ENCODE data around the gene DNAJC16.
"Not testable (repeated sequence)": the region's sequence is repeated elsewhere in the genome, so short reads cannot be mapped to it uniquely, and the experiment has no call there.

The DNAJC16 gene

DNA sequence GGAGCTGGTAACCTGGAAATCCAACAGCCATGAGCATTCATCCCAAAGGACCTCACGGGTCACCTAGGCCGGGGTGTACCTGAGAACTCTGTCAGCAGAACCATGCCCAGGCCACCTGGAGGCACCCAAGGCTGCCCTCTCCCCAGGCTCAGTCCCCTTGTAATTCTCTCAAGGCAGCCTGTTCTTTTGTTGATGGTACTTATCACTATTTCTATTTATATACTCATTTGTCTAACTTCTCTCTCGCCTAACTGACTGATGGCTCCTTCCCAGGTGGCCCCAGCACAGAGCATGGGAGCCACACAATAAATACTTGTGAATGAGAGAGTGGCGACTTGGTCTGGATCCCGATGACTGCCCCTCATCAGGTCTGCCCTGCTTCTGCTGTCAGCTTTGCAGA, 19.4 kb upstream of the DNAJC16 start:
- no peak for DNase-seq (ENCODE audit: low read depth in 2 of 2)

GRCh38 chr1:15508700-15509487, 17.8 kb upstream of the DNAJC16 start:
- DNase-seq (ENCODE audit: low read depth in 2 of 2), result no peak

DNA sequence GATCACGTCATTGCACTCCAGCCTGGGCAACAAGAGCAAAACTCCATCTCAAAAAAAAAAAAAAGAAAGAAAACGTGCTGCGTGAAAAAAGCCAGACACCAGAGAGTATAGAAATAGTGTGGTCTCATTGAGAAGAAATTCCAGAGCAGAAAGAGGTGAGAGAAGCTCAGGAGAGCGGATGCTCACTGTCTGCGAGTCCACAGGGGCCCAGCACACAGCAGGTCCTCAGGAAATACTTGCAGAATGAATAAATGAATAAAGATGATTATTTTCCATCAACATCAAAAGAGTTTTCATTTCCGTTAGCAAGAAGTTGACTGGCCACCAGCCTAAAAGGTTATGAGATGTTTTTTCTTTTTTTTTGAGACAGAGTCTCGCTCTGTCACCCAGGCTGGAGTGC, 17.1 kb upstream of the DNAJC16 start:
- DNase-seq (ENCODE audit: low read depth in 2 of 2), result no peak

- DNase-seq (ENCODE audit: low read depth in 2 of 2), result no peak
Measured at GRCh38 chr1:15510611-15511405, 15.8 kb upstream of the DNAJC16 start.

DNA sequence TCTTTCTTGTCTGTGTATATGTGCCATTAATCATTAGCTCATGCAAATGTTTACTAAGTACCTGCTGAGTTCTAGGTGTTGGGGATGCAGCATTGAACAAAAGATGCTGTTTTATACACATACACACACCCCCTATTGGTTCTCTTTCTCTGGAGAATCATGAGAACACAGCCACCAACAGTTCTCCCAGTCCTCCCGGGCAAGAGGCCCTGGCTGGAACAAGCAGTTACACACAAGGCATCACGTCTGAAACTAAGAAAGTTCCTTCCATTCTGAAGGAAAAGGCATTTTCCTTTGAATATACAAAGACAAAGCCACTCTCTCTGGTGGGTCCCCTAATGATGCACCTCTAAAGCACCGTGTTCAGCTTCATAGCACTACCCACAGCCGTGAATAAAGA, 13.5 kb upstream of the DNAJC16 start:
- DNase-seq (ENCODE audit: low read depth in 2 of 2), result no peak

GRCh38 chr1:15513919-15514318, 12.7 kb upstream of the DNAJC16 start:
- no peak for DNase-seq (ENCODE audit: low read depth in 2 of 2)

GRCh38 chr1:15514557-15514956, 12.1 kb upstream of the DNAJC16 start:
- DNase-seq (ENCODE audit: low read depth in 2 of 2), result not testable (repeated sequence)

- DNase-seq (ENCODE audit: low read depth in 2 of 2), result no peak
Measured at GRCh38 chr1:15515022-15515663, 11.5 kb upstream of the DNAJC16 start.

DNA sequence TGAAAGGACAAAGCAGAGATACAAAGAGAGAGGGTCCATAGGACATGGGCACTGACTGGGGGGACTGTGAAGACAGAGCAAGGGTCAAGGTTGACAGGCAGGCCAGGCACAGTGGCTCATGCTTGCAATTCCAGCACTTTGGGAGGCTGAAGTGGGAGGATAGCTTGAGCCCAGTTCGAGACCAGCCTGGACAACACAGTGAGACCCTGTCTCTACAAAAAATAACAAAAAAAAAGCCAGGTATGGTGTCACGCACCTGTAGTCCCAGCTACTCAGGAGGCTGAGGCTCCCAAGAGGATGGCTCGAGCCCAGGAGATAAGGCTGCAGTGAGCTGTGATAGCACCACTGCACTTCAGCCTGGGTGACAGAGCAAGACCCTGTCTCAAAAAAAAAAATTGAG, 7.0 kb upstream of the DNAJC16 start:
- no peak for DNase-seq (ENCODE audit: low read depth in 2 of 2)

DNA sequence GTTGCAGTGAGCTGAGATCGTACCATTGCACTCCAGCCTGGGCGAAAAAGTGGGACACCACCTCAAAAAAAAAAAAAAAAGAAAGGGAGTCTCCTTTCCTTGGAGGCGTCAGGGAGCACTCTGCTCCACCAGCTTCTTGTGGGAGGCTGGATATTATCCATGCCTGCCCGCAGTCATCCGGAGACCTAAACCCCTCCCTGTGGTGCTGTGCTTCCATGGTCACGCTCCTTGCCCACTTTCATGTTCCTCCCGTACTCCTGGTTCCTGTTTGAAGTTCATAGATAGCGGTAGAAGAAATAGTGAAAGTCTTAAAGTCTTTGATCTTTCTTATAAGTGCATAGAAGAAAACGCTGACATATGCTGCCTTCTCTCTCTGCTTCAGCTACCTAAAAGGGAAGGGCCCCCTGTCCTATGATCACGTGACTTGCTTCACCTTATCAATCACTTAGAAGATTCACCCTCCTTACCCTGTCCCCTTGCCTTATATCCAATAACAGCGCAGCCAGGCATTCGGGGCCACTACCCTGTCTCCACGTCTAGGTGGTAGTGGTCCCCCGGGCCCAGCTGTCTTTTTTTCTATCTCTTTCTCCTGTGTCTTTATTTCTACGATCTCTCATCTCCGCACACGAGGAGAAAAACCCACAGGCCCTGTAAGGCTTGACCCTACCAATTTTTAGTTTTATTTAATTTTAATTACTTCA, 5.3 kb upstream of the DNAJC16 start:
- DNase-seq (ENCODE audit: low read depth in 2 of 2), result not testable (repeated sequence)

DNA sequence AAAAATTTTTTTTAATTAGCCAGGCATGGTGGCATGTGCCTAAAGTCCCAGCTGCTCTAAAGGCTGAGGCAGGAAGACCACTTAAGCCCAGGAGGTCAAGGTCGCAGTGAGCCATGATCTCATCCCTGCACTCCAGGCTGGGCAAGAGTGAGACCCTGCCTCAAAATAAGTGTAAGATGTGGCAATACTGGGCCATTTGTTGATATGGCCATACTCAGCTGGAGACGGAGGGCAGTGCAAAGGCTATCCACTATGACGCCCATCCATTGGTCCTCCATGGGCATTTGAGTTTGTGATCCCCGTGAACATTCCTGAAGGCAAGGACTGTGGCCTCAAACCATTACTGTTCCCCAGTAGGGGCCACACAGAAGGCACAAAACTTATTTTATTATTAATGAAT, 4.1 kb upstream of the DNAJC16 start:
- no peak for DNase-seq (ENCODE audit: low read depth in 2 of 2)

DNA sequence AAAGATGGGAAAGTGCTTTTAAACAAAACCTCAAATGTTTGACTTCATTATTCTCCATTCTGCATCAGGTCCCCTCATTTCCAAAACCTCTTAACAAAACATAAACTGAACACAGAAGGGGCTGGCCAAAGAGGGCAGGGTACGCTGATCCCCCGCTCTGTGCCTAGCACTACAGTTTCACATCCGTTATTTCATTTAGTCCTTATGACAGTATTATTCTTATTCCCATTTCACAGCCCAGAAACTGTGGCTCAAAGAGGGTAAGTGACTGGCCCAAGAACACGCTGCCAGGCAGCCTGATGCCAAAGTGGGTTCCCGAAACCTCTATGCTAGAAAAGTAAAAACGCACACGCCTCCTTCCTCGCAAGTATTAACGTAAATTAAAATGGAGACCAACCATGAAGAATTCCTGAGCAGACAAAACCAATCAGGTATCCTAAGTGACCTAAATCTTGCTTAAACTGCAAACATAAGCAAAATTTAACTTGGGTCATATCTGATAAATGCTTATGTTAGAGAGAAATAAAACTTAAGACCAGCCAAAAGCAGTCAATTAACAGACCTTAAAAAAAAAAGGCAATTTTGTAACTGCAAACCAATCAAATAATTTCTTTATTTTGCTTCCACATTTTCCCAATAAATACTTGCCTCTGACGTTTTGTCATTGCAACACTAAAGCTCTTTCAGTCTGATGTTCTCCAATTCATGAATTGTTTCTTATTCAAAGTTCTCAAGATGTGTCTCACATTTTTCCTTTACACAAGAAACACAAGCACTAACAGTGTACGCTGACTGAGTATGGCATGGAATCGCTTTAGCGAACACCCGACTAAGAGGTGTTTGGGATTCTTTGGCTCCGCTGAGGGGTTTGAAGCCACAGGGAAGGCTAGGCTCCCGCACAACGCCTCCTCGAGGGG, 3.3 kb upstream of the DNAJC16 start:
- no peak for DNase-seq (ENCODE audit: low read depth in 2 of 2)

- DNase-seq (ENCODE audit: low read depth in 2 of 2), result no peak
Measured at GRCh38 chr1:15524021-15524282, 2.7 kb upstream of the DNAJC16 start, which contains the start of gene CASP9. TSS of gene CASP9 (minus strand) at chr1:15524215. CDS start at chr1:15524200, 15 bp downstream.

DNA sequence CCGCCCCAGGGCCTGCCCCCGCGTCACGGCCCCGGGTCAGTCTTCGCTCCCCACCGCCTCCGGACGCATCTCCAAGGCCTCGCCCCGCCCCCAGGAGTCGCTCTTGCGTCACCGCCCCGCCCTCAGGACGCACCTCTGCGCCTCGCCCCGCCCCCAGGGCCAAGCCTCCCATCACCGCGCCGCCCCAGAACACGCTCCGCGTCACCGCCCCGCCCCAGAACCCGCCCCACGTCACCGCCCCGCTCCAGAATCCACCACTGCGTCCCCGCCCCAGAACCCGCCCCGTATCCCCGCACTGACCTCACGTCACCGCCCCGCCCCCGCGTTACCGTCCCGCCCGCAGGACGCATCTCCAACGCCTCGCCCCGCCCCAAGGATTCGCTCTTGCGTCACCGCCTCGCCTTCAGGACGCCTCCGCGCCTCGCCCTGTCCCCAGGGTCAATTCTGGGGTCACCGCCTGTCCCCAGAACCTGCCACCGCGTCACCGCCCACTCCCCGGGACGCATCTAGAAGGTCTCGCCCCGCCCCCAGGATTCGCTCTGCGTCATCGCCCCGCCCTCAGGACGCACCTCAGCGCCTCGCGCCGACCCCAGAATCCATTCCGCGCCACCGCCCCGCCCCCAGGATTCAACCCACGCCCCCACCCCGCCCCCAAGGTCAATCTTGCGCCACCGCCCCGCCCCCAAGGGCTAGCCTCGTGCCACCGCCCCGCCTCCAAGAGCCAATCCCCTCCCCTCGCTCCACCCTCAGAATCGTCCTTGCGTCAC, 2.2 kb upstream of the DNAJC16 start:
- peak; percentile 99 to 100 for DNase-seq (ENCODE audit: low read depth in 2 of 2)

- peak in 1 of 2 donors; percentile 100 for DNase-seq (ENCODE audit: low read depth in 2 of 2)
Measured at GRCh38 chr1:15525050-15526020, 1.3 kb upstream of the DNAJC16 start.

DNA sequence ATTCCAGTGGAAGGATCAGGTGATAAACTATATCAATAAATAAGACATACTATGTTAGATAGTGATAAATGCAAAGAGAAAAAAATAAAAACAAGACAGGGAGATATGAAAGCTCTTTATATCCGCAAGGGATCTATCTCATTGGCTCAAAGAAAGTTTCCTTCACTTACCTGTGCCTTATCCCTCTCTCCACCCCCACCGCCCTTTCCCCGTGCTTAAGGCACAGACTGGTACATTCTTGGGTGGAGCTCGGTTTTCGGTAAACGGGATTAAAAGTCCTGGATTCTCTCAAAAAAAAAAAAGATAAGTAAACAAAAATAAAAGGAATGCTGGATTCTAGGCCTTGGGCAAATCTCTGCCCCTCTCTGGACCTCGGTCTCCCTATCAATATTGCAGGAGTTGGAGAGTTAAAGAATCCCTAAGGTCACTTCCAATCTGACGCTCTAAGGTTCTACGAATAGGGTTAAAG, 593 bp upstream of the DNAJC16 start:
- DNase-seq (ENCODE audit: low read depth in 2 of 2), result no peak

GRCh38 chr1:15531003-15531402, 4.4 kb downstream of the DNAJC16 start:
- DNase-seq (ENCODE audit: low read depth in 2 of 2), result no peak

DNA sequence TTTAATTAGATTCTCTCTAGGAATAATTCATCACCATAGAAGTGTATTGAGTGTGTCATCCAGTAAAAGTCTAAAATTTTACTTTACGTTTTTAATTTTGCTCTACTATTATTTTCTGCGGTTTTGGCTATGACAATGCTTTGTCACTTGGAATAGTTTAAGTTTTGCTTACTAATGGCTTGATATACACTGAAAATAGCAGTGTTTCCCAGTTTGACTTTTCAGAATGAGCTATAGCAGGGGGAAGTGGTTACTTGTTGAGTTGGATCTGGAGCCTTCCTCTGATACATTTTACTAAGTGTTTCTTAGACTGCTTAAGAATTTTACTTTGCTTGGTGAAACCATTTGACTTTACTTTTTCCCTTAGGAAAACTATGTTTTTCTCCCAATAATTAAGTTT, 5.0 kb downstream of the DNAJC16 start:
- DNase-seq (ENCODE audit: low read depth in 2 of 2), result no peak

- DNase-seq (ENCODE audit: low read depth in 2 of 2), result no peak
Measured at GRCh38 chr1:15538771-15539170, 12.1 kb downstream of the DNAJC16 start.

Data from stimulated activated CD4-positive, alpha-beta T cell treated with anti-CD3 and anti-CD28 coated beads, Interleukin-4, amount 100 ng/mL, for 48 hours (primary cell).